GM04504 (cell line): Measurements from ENCODE around the gene OR2AG1.
"Not testable (repeated sequence)": the region's sequence is repeated elsewhere in the genome, so short reads cannot be mapped to it uniquely, and the experiment has no call there.

Experiments
- DNase-seq: peaks from one replicate; pipeline ENCODE4 v3.0.0-alpha.2; 2012; ENCODE audit warnings: low read depth

Gene OR2AG1

GRCh38 chr11:6794639-6795038 is 11.8 kb downstream of the OR2AG1 start:
- DNase-seq, result no peak

DNA sequence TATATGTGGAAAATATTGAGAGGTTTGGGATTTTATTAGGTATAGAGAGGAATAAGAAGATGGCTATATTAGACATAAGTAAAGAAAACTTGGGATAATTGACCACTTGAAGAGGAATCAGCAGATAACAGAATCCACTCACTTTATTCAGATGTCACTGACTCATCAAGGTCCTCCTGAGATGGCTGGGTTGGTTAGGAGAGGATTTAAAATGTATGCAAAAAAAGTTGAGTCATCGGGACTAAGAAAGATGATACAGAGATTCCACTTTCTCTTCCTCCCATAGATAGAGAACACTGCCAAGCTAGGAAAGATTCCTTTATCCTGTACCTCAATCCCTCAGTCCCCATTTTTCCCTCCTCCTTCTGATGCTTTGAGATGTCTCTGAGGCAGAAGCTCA is 16.6 kb downstream of the OR2AG1 start, which contains the start of gene OR6A2:
Gene OR6A2, minus strand, starts transcription at position 288 of the 400 bp plus-strand sequence. CDS start 3,981 bp downstream, outside the sequence.
- DNase-seq, result no peak

GRCh38 chr11:6801075-6801474 is 18.3 kb downstream of the OR2AG1 start:
- not testable (repeated sequence) for DNase-seq

GRCh38 chr11:6812390-6813005 is 29.7 kb downstream of the OR2AG1 start:
- peak; percentile 14 for DNase-seq

DNA sequence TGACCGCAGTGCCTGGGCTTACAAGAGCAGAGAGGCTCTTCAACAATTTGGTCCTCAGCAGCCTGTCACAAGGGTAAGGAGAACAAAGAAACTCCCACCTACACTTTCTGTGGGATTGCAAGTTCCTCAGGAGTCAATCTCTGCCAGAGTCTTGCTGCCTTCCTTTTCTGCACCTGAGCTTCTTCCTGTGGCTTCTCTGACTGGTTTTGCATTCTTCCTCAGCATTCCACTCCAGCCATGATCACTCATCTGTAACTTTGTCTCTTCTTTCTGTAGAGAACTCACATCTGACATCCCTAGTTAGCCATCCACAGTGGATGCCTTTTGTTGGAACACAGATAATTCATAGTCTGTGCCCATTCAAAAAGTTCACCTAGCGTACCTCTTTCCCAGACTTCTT is 30.8 kb downstream of the OR2AG1 start:
- DNase-seq, result no peak

DNA sequence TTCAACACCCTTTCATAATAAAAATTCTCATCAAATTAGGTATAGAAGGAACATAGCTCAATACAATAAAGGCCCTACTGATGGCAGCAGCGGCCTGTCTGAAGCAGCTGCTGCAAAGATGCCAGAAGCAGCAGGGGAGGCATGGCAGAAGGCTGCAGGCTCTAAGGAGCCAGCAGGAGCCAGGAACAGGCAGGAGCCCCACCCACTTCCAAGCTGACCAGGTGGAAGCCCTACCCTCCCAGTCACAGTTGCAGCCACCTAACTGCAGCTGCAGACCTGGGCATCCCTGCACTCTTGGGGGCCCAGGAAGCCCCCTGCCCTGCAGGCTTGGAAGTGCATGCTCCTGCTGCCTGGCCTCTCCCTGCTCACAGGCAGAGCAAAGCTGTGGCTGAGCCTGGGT is 34.9 kb downstream of the OR2AG1 start:
- no peak for DNase-seq

GRCh38 chr11:6818967-6819366 is 36.1 kb downstream of the OR2AG1 start:
- no peak for DNase-seq

DNA sequence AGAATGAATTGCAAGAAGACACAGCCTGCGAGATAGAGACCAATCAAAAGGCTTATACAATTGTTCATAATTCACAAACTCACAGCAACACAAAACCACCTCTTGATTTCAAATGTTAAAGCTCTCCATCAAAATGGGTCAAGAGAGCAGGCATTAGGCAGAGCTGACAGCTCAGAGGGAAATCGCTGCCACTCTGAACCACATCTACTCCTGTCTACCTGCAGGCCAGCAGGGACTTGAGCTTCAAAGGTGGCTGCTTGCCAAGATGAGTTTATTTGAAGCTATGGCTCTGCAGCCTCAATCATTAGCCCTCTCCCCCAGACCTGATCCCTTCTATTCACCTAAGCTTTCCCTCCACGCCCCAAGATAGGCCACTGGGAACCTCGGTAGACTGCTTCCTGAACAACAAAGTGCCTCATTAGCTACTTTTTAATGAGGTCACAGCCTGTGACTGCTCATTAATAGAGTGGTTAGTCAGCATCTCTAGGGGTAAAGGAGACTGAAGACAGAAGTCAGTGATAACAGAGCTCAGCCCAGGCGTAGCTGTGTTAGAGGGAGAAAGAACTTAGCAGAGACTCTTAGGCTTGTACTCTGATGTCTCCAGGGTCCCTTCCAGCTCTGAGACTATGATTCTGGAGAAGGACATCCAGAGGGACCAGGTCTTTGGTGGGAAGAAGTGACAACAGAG is 41.5 kb downstream of the OR2AG1 start:
- no peak for DNase-seq

GRCh38 chr11:6825231-6825744 is 42.5 kb downstream of the OR2AG1 start:
- no peak for DNase-seq

GRCh38 chr11:6828103-6828502 is 45.3 kb downstream of the OR2AG1 start:
- no peak for DNase-seq

- no peak for DNase-seq
These were observed 50.5 kb downstream of the OR2AG1 start for GRCh38 chr11:6833356-6833755.

DNA sequence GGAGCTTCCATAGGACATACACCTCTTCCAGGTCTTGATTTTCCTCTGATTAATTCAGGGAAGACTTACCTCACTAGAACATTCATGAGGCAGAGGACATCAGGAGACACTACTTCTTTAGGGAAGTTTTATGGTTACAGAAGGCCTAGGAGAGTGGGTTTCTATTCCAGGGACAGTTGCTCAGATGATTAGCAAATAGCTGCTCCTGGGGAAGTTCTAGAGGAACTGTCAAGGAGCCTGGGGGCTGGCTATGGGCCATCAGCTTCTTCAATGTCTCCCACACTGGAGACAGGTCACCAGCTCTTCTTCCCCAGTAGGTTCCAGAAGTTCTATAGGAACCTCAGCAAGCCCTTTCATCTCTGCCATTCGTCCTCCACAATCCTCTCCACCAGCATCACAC is 51.2 kb downstream of the OR2AG1 start:
- DNase-seq, result no peak
